Left ventricle myocardium inferior (tissue), 1 donor: ENCODE data around the gene ESYT1. TPM values are rescaled to one million over a fixed set of nuclear protein-coding genes. Genes with fewer than 3 reads are reported as not detected.

Experiments used
- DNase-seq: peaks from one replicate; pipeline ENCODE4 v3.0.0-alpha.2; 2020
- H3K27ac ChIP-seq: fragments of 200-600 bp; replicated peaks from 2 replicates; pipeline ENCODE4 v1.8.0; 2021
- H3K27me3 ChIP-seq: fragments of 200-600 bp; 2 replicates; pipeline ENCODE4 v1.8.0; 2021; ENCODE audit warnings: low read depth
- H3K36me3 ChIP-seq: fragments of 200-600 bp; 2 replicates; pipeline ENCODE4 v1.8.0; 2021
- H3K4me1 ChIP-seq: fragments of 200-600 bp; 2 replicates; pipeline ENCODE4 v1.8.0; 2021
- H3K4me3 ChIP-seq: fragments of 200-600 bp; 2 replicates; pipeline ENCODE4 v1.8.0; 2021; ENCODE audit warnings: mild to moderate bottlenecking, moderate library complexity
- H3K9me3 ChIP-seq: fragments of 200-600 bp; replicated peaks from 2 replicates; pipeline ENCODE4 v1.8.0; 2021
- CTCF ChIP-seq: fragments of 200-600 bp; IDR thresholded peaks from 2 replicates; pipeline ENCODE4 v1.8.0; 2021; ENCODE audit warnings: antibody characterized with exemption, mild to moderate bottlenecking, borderline replicate concordance
- intact Hi-C: fragments of 100-400 bp; cut with micrococcal nuclease; formaldehyde crosslinking; loops from one replicate; pipeline ENCODE4 v1.11.0; 2022
- total RNA-seq: library from RNA; stranded (reverse); fragmentation: NEBNext Ultra II Directional; extraction: Animal tissue kit (Norgen Biotek cat#: 25700); gene quantifications from one replicate; pipeline ENCODE4 v1.2.1, GENCODE V29; 2021
- donor health status: DM: no; HTN: yes; CAD: no; lungs with severe emphysema.

ESYT1 gene
- total RNA-seq, 1 donor from 2014 or later: 23.2 TPM

DNA sequence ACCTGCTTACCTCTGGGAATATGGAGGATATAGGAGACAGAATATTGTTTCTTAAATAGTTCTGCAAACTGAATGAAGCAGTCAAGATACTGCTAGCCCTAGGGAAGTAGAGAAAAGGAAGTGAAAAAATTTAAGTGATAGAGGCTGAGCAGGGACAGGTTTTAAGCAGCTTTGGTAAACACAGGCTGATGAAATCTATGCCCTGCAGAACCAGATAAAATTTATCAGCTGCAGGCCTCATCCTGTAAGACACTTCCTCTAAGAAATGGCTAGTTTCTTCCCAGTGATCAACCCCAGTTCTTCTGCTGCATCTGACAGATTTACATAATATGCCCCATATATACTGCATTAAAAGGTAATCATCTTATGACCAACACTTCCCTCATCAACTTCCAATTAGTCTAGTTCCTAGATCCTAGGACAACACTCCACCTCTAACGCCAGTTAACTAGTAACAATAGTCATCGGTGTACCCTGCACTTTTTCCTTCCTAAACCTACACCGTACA is 1.3 kb upstream of the ESYT1 start:
- H3K4me1 ChIP-seq: peaks cover 76% of the 10 kb centered on the region

GRCh38 chr12:56127485-56127887 is 581 bp upstream of the ESYT1 start:
- Histone ChIP-seq H3K4me3 (peak overlapping the region; percentile 89), H3K36me3 (peaks cover 24% of the 10 kb centered on the region), H3K27me3 (no peaks in the 10 kb centered on the region), H3K27ac (peak overlapping the region; percentile 91), H3K9me3 (no peaks in the 10 kb centered on the region), H3K4me1 (peaks cover 69% of the 10 kb centered on the region)
- intact Hi-C loops: no loop called here
- TF ChIP-seq CTCF: no peak
- no peak for DNase-seq

More for the DNA sequence above, 1.3 kb upstream of the ESYT1 start:
- peak overlapping the region; percentile 89 for H3K4me3 ChIP-seq
- TF ChIP-seq CTCF: no peak
- no peaks in the 10 kb centered on the region for H3K9me3 ChIP-seq
- no peak for DNase-seq
- peaks cover 21% of the 10 kb centered on the region for H3K36me3 ChIP-seq
- H3K27ac ChIP-seq: peak overlapping the region; percentile 91
- no peaks in the 10 kb centered on the region for H3K27me3 ChIP-seq
- intact Hi-C loops: no loop called here

DNA sequence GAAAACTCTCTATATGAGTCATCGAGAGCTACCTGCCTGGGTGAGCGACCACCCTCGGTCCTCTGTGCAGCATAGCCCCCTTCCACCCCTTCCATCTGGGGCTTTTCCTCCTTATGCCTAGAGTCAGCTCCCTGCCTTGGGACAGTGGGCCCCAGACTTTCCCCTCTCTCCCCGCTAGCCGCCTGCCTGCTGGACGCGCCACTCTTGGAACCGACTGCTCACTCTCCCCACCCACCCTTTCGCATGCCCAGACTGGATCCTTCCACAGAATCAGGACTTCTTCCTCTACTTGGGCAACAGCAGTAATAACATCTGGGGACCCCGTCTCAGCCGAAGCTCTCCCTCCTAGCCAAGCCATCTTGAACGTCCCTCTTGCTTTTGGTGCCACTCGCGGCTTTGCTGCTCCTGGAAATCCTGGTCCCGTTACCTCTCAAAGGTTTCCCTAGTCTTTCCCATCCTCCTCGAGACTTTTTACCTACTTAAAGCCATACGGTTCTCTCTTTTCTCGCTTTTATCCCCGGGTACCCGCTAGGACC is 671 bp downstream of the ESYT1 start:
- TF ChIP-seq CTCF: no peak
- peaks cover 57% of the 10 kb centered on the region for H3K4me1 ChIP-seq
- H3K27me3 ChIP-seq: no peaks in the 10 kb centered on the region
- peak overlapping the region; percentile 89 for H3K4me3 ChIP-seq
- no peaks in the 10 kb centered on the region for H3K9me3 ChIP-seq
- DNase-seq: no peak
- peak overlapping the region; percentile 91 for H3K27ac ChIP-seq
- H3K36me3 ChIP-seq: peaks cover 36% of the 10 kb centered on the region
- intact Hi-C loops: no loop called here

- H3K27ac ChIP-seq: peak overlapping the region; percentile 91
- DNase-seq: peak; percentile 65
- no peaks in the 10 kb centered on the region for H3K9me3 ChIP-seq
Measured at GRCh38 chr12:56129206-56129941, 1.3 kb downstream of the ESYT1 start.

GRCh38 chr12:56129942-56130495 is 2.0 kb downstream of the ESYT1 start:
- peak overlapping the region; percentile 91 for H3K27ac ChIP-seq
- no peaks in the 10 kb centered on the region for H3K9me3 ChIP-seq
- TF ChIP-seq CTCF: no peak
- intact Hi-C loops: no loop called here
- peaks cover 47% of the 10 kb centered on the region for H3K4me1 ChIP-seq
- H3K4me3 ChIP-seq: peak overlapping the region; percentile 89
- H3K36me3 ChIP-seq: peaks cover 49% of the 10 kb centered on the region
- no peak for DNase-seq
- no peaks in the 10 kb centered on the region for H3K27me3 ChIP-seq

More at GRCh38 chr12:56129206-56129941, 1.3 kb downstream of the ESYT1 start:
- H3K36me3 ChIP-seq: peaks cover 43% of the 10 kb centered on the region
- intact Hi-C loops: no loop called here
- peak overlapping the region; percentile 89 for H3K4me3 ChIP-seq
- H3K4me1 ChIP-seq: peaks cover 53% of the 10 kb centered on the region
- no peaks in the 10 kb centered on the region for H3K27me3 ChIP-seq
- no peak for TF ChIP-seq CTCF
